ENCODE results near the gene RCAN3. TPM values are rescaled to one million over a fixed set of nuclear protein-coding genes. Genes with fewer than 3 reads are reported as not detected.

Gene RCAN3
- total RNA-seq, 1 experiment from 2014 or later = 17.5 TPM

DNA sequence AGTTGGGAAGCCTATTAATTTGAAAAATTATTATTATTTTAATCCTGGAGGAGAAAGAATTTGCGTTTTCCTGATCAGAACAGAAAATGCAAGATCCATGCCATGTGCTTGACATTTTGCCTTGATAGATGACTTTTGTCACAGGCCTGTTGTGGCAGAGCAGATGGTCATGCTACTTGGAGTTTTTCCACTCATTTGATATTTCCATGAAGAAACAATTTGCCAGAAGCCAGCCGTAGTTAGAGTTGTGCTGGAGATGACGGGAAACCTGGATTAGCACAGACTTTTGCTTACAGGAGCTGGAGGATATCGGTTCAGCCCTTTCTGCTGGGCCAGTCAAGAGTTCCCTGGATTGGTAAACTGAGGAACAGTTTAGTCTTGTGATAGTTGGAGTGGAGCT lies 3.2 kb downstream of the RCAN3 start:
- BruUV-seq (replicated peaks) = no TSS peak
- no peaks in the 10 kb centered on the region; the same call in 1 of the 2 replicates for H3K36me3 ChIP-seq (ENCODE audit: control insufficient read depth, insufficient read depth, low read length)
- DNase-seq (ENCODE audit: low read depth, low spot score) (no peak), ATAC-seq (no peak)
- TF ChIP-seq SIN3A (IDR thresholded peaks at IDR 0.05; ENCODE audit: borderline replicate concordance, insufficient read depth, low read depth, low read length) (no peak), POLR2AphosphoS5 (IDR thresholded peaks at IDR 0.05; ENCODE audit: low read depth, low read length) (no peak), TCF7L2 (IDR thresholded peaks at IDR 0.05; ENCODE audit: low read depth, low read length) (no peak)
- TF ChIP-seq, protein P1, sequence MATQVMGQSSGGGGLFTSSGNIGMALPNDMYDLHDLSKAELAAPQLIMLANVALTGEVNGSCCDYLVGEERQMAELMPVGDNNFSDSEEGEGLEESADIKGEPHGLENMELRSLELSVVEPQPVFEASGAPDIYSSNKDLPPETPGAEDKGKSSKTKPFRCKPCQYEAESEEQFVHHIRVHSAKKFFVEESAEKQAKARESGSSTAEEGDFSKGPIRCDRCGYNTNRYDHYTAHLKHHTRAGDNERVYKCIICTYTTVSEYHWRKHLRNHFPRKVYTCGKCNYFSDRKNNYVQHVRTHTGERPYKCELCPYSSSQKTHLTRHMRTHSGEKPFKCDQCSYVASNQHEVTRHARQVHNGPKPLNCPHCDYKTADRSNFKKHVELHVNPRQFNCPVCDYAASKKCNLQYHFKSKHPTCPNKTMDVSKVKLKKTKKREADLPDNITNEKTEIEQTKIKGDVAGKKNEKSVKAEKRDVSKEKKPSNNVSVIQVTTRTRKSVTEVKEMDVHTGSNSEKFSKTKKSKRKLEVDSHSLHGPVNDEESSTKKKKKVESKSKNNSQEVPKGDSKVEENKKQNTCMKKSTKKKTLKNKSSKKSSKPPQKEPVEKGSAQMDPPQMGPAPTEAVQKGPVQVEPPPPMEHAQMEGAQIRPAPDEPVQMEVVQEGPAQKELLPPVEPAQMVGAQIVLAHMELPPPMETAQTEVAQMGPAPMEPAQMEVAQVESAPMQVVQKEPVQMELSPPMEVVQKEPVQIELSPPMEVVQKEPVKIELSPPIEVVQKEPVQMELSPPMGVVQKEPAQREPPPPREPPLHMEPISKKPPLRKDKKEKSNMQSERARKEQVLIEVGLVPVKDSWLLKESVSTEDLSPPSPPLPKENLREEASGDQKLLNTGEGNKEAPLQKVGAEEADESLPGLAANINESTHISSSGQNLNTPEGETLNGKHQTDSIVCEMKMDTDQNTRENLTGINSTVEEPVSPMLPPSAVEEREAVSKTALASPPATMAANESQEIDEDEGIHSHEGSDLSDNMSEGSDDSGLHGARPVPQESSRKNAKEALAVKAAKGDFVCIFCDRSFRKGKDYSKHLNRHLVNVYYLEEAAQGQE (IDR thresholded peaks at IDR 0.05; ENCODE audit: insufficient read depth in 1 of 2, low read depth in 2 of 2, low read length in 1 of 2) = no peak
- TF ChIP-seq, protein P2, sequence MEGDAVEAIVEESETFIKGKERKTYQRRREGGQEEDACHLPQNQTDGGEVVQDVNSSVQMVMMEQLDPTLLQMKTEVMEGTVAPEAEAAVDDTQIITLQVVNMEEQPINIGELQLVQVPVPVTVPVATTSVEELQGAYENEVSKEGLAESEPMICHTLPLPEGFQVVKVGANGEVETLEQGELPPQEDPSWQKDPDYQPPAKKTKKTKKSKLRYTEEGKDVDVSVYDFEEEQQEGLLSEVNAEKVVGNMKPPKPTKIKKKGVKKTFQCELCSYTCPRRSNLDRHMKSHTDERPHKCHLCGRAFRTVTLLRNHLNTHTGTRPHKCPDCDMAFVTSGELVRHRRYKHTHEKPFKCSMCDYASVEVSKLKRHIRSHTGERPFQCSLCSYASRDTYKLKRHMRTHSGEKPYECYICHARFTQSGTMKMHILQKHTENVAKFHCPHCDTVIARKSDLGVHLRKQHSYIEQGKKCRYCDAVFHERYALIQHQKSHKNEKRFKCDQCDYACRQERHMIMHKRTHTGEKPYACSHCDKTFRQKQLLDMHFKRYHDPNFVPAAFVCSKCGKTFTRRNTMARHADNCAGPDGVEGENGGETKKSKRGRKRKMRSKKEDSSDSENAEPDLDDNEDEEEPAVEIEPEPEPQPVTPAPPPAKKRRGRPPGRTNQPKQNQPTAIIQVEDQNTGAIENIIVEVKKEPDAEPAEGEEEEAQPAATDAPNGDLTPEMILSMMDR (IDR thresholded peaks at IDR 0.05) = no peak
- CTCF ChIA-PET = no interaction called here
- no peaks in the 10 kb centered on the region for H3K27me3 ChIP-seq (ENCODE audit: control insufficient read depth, insufficient read depth, low read length)
- no peaks in the 10 kb centered on the region for H3K9me3 ChIP-seq (ENCODE audit: control insufficient read depth, insufficient read depth, low read depth, low read length)
- POLR2A ChIA-PET = no interaction called here
- H3K4me1 ChIP-seq (ENCODE audit: control insufficient read depth, insufficient read depth, low read length) = peaks cover 8% of the 10 kb centered on the region
- no peak overlapping the region for H3K4me3 ChIP-seq (ENCODE audit: low read depth in 2 of 2, low read length in 2 of 2)
- no peak overlapping the region for H3K27ac ChIP-seq (ENCODE audit: low read length)
- intact Hi-C loops (cut with micrococcal nuclease; ENCODE audit: unreplicated experiment) = no loop called here
- in situ Hi-C loops (cut with HindIII; ENCODE audit: low pct_unique_long_range_greater_than_20kb, low sequenced_read_pairs) = no loop called here

DNA sequence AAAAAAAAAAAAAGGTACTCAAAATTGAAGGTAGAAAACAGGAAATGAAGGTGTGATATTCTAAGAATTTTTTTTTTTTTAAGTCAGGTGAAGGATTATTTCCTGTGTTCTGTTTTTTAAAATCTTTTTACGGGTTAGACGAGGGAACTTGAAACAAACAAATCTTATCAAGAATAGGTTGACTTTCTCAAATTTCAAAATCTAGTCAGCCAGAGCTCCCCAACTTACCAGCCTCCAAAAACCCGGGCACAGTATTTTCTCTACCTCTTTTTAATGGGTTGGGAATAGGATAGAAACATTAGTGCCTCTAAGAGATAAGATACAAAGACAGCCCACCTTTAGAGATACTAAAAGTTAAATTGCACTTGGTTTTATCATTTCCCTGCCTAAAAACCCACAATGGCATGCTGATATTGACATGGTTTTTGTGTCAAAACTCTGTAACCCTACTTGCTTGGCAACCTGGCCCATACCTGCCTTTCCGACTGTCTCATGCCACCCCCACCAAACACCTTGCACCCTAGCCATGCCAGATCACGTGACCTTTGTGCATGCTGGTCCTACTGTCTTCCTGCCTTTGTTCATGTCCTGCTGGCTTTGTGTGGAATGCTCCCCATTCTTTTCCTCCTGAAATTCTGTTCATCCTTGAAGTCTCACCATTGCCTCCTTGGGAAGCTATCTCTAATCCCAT lies 4.2 kb downstream of the RCAN3 start:
- BruUV-seq (replicated peaks) = TSS peak; percentile 16
- no peak for ATAC-seq
- Histone ChIP-seq H3K4me3 (ENCODE audit: low read depth in 2 of 2, low read length in 2 of 2) (no peak overlapping the region), H3K27ac (ENCODE audit: low read length) (no peak overlapping the region), H3K27me3 (ENCODE audit: control insufficient read depth, insufficient read depth, low read length) (no peaks in the 10 kb centered on the region), H3K36me3 (ENCODE audit: control insufficient read depth, insufficient read depth, low read length) (no peaks in the 10 kb centered on the region; the same call in 1 of the 2 replicates), H3K9me3 (ENCODE audit: control insufficient read depth, insufficient read depth, low read depth, low read length) (no peaks in the 10 kb centered on the region), H3K4me1 (ENCODE audit: control insufficient read depth, insufficient read depth, low read length) (peaks cover 8% of the 10 kb centered on the region)
- no peak for DNase-seq (ENCODE audit: low read depth, low spot score)
- ChIA-PET CTCF (no interaction called here), POLR2A (no interaction called here)
- TF ChIP-seq TCF7L2 (IDR thresholded peaks at IDR 0.05; ENCODE audit: low read depth, low read length) (no peak), POLR2AphosphoS5 (IDR thresholded peaks at IDR 0.05; ENCODE audit: low read depth, low read length) (no peak)
- TF ChIP-seq, protein P1 (IDR thresholded peaks at IDR 0.05; ENCODE audit: insufficient read depth in 1 of 2, low read depth in 2 of 2, low read length in 1 of 2) = no peak
- intact Hi-C loops (cut with micrococcal nuclease; ENCODE audit: unreplicated experiment) = no loop called here
- in situ Hi-C loops (cut with HindIII; ENCODE audit: low pct_unique_long_range_greater_than_20kb, low sequenced_read_pairs) = no loop called here
